HFF-Myc (cell line): ENCODE results near the gene LRRN4.

Experiments used
- DNase-seq: peaks from one replicate; pipeline ENCODE4 v3.0.0-alpha.2; 2011; ENCODE audit warnings: low read depth; ENCODE audit errors: extremely low read depth
- H3K4me3 ChIP-seq: replicated peaks from 2 replicates; pipeline ENCODE4 v1.5.1; 2011; ENCODE audit warnings: low read depth, mild to moderate bottlenecking, control low read depth, low read length
- CTCF ChIP-seq: IDR thresholded peaks from 2 replicates; pipeline ENCODE4 v1.5.1; 2012; ENCODE audit warnings: mild to moderate bottlenecking, low read depth, low read length, control low read depth; ENCODE audit errors: missing control alignments

LRRN4 gene

GRCh38 chr20:6040958-6041807 is 12.7 kb downstream of the LRRN4 start:
- no peak for DNase-seq
- no peak overlapping the region for H3K4me3 ChIP-seq
- no peak for TF ChIP-seq CTCF

GRCh38 chr20:6040540-6040939 is 13.3 kb downstream of the LRRN4 start:
- DNase-seq = no peak
- no peak for TF ChIP-seq CTCF
- H3K4me3 ChIP-seq = no peak overlapping the region

- TF ChIP-seq CTCF = no peak
- H3K4me3 ChIP-seq = no peak overlapping the region
- DNase-seq = no peak
Measured at GRCh38 chr20:6039766-6040165, 14.1 kb downstream of the LRRN4 start.

GRCh38 chr20:6038256-6038655 is 15.6 kb downstream of the LRRN4 start:
- no peak for TF ChIP-seq CTCF
- no peak overlapping the region for H3K4me3 ChIP-seq
- DNase-seq = no peak

- no peak overlapping the region for H3K4me3 ChIP-seq
- no peak for TF ChIP-seq CTCF
- no peak for DNase-seq
Measured at GRCh38 chr20:6037082-6037481, 16.8 kb downstream of the LRRN4 start.

GRCh38 chr20:6036213-6036612 is 17.6 kb downstream of the LRRN4 start:
- no peak for DNase-seq
- no peak for TF ChIP-seq CTCF

More at GRCh38 chr20:6036213-6036612, 17.6 kb downstream of the LRRN4 start:
- no peak overlapping the region for H3K4me3 ChIP-seq
